CD4-positive, CD25-positive, alpha-beta regulatory T cell (primary cell): ENCODE measurements around the gene CHST6. TPM values are rescaled to one million over a fixed set of nuclear protein-coding genes. Genes with fewer than 3 reads are reported as not detected.
"Not testable (repeated sequence)": the region's sequence is repeated elsewhere in the genome, so short reads cannot be mapped to it uniquely, and the experiment has no call there.

Experiments
- ATAC-seq, 2 donors: fragments of 150-1000 bp; cut with Tn5 transposase; one replicate each; pipeline ENCODE4 v1.10.0; 2021; ENCODE audit warnings: low read depth in 2 of 2, moderate number of reproducible peaks in 2 of 2, moderate library complexity in 1 of 2
- DNase-seq, 3 donors: peaks; one replicate each; pipeline versions ENCODE4 v3.0.0 to v3.0.0-alpha.2; 2012 to 2022; ENCODE audit warnings: mixed read lengths in 1 of 3
- H3K27ac ChIP-seq: one replicate; pipeline ENCODE4 v1.7.0; 2013; ENCODE audit warnings: mild to moderate bottlenecking, low read length; ENCODE audit not compliant: insufficient read depth, poor library complexity, severe bottlenecking
- H3K27me3 ChIP-seq: one replicate; pipeline ENCODE4 v1.7.0; 2013; ENCODE audit warnings: low read length; ENCODE audit not compliant: control insufficient read depth, insufficient read depth
- H3K36me3 ChIP-seq: one replicate; pipeline ENCODE4 v1.7.0; 2013; ENCODE audit warnings: mild to moderate bottlenecking, low read length, moderate library complexity; ENCODE audit not compliant: control insufficient read depth, insufficient read depth
- H3K4me1 ChIP-seq: 2 replicates; pipeline ENCODE4 v1.7.0; 2013; ENCODE audit warnings: mild to moderate bottlenecking, low read length; ENCODE audit not compliant: insufficient read depth, control insufficient read depth, poor library complexity, severe bottlenecking
- H3K4me3 ChIP-seq: one replicate; pipeline ENCODE4 v1.7.0; 2013; ENCODE audit warnings: low read depth, mild to moderate bottlenecking, low read length, moderate library complexity
- H3K9me3 ChIP-seq, 2 experiments: 1 replicate in 1 of 2; 2 replicates in 1 of 2; pipeline ENCODE4 v1.7.0; 2013; ENCODE audit warnings: low read length in 2 of 2, mild to moderate bottlenecking in 1 of 2, moderate library complexity in 1 of 2; ENCODE audit not compliant: control insufficient read depth in 2 of 2
- H3K27ac Mint-ChIP-seq, 3 donors: one replicate each; pipeline ENCODE4 v1.8.0; 2020 to 2022; ENCODE audit warnings: mild to moderate bottlenecking in 3 of 3, mixed read lengths in 3 of 3, moderate library complexity in 2 of 3
- H3K27me3 Mint-ChIP-seq: one replicate; pipeline ENCODE4 v1.8.0; 2022; ENCODE audit warnings: mild to moderate bottlenecking, mixed read lengths
- H3K36me3 Mint-ChIP-seq: one replicate; pipeline ENCODE4 v1.8.0; 2020; ENCODE audit warnings: mixed read lengths
- H3K4me1 Mint-ChIP-seq, 4 donors: one replicate each; pipeline ENCODE4 v1.8.0; 2020 to 2022; ENCODE audit warnings: mixed read lengths in 4 of 4, mild to moderate bottlenecking in 1 of 4
- H3K4me3 Mint-ChIP-seq, 4 donors: one replicate each; pipeline ENCODE4 v1.8.0; 2020 to 2022; ENCODE audit warnings: mild to moderate bottlenecking in 4 of 4, mixed read lengths in 4 of 4, moderate library complexity in 3 of 4
- H3K9me3 Mint-ChIP-seq, 7 donors: one replicate each; pipeline ENCODE4 v1.8.0; 2020 to 2022; ENCODE audit warnings: mixed read lengths in 7 of 7, mild to moderate bottlenecking in 3 of 7, moderate library complexity in 2 of 7
- polyA plus RNA-seq, 4 donors: library from polyadenylated mRNA; unstranded; fragments of 300-500 nt; fragmentation: Illumina TruSeq; gene quantifications; one replicate each; pipeline ENCODE4 v1.2.3, GENCODE V29; 2021
- total RNA-seq: library from RNA; stranded (reverse); gene quantifications from one replicate; pipeline ENCODE4 v1.2.3, GENCODE V29; 2022

CHST6 gene
- total and polyA plus RNA-seq, 5 donors from 2014 or later = not detected

DNA sequence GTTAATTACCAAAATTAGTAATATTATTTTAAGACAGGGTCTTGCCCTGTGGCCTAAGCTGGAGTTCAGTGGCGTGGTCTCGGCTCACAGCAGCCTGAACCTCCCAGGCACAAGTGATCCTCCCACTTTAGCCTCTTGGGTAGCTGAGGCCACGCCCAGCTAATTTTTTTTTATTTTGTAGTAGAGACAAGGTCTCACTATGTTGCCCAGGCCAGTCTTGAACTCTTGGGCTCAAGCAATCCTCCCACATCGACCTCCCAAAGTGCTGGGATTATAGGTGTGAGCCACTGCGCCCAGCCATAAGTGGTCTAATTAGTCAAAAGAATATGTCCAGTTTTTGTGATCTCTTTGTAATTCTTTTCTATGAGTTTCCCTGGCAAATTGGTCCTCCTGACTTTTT is 49.9 kb downstream of the CHST6 start:
- Mint-ChIP-seq H3K27me3 (no peaks in the 10 kb centered on the region), H3K36me3 (peaks cover 9% of the 10 kb centered on the region), H3K27ac (no peak overlapping the region), H3K4me3 (no peak overlapping the region), H3K4me1 (peaks cover 0 to 6% (median 3%) of the 10 kb centered on the region in 4 donors), H3K9me3 (no peaks in the 10 kb centered on the region)
- Histone ChIP-seq H3K27me3 (no peaks in the 10 kb centered on the region), H3K27ac (no peak overlapping the region), H3K9me3 (no peaks in the 10 kb centered on the region), H3K4me3 (no peak overlapping the region), H3K36me3 (peaks cover 36% of the 10 kb centered on the region), H3K4me1 (no peaks in the 10 kb centered on the region)
- DNase-seq (no peak), ATAC-seq (no peak)

GRCh38 chr16:75443298-75443697 is 51.9 kb downstream of the CHST6 start:
- Histone ChIP-seq H3K27ac (no peak overlapping the region), H3K36me3 (peaks cover 20% of the 10 kb centered on the region), H3K4me3 (no peak overlapping the region), H3K9me3 (no peaks in the 10 kb centered on the region), H3K4me1 (no peaks in the 10 kb centered on the region), H3K27me3 (no peaks in the 10 kb centered on the region)
- H3K4me1 Mint-ChIP-seq = peaks cover 0 to 6% (median 0%) of the 10 kb centered on the region in 4 donors
- DNase-seq = no peak
- H3K4me3 Mint-ChIP-seq = no peak overlapping the region
- H3K36me3 Mint-ChIP-seq = peaks cover 4% of the 10 kb centered on the region
- no peak for ATAC-seq
- no peaks in the 10 kb centered on the region for H3K9me3 Mint-ChIP-seq
- no peak overlapping the region for H3K27ac Mint-ChIP-seq
- H3K27me3 Mint-ChIP-seq = no peaks in the 10 kb centered on the region

- Mint-ChIP-seq H3K4me1 (peaks cover 16 to 48% (median 30%) of the 10 kb centered on the region in 4 donors), H3K36me3 (no peaks in the 10 kb centered on the region), H3K9me3 (peaks cover 0 to 5% (median 0%) of the 10 kb centered on the region in 7 donors), H3K27me3 (peaks cover 5% of the 10 kb centered on the region), H3K27ac (peak overlapping the region; percentile 95 to 97 (median 96)), H3K4me3 (peak overlapping the region; percentile 89 to 97 (median 90))
- ATAC-seq (peak; percentile 63 to 64), DNase-seq (peak in 2 of 3 donors; percentile 72 to 88)
- no peaks in the 10 kb centered on the region for H3K9me3 ChIP-seq
- H3K4me3 ChIP-seq = peak overlapping the region; percentile 99
- no peaks in the 10 kb centered on the region for H3K36me3 ChIP-seq
- peaks cover 15% of the 10 kb centered on the region for H3K4me1 ChIP-seq
- H3K27me3 ChIP-seq = no peaks in the 10 kb centered on the region
- H3K27ac ChIP-seq = peak overlapping the region; percentile 98
Measured at GRCh38 chr16:75433732-75434413, 61.4 kb downstream of the CHST6 start.

DNA sequence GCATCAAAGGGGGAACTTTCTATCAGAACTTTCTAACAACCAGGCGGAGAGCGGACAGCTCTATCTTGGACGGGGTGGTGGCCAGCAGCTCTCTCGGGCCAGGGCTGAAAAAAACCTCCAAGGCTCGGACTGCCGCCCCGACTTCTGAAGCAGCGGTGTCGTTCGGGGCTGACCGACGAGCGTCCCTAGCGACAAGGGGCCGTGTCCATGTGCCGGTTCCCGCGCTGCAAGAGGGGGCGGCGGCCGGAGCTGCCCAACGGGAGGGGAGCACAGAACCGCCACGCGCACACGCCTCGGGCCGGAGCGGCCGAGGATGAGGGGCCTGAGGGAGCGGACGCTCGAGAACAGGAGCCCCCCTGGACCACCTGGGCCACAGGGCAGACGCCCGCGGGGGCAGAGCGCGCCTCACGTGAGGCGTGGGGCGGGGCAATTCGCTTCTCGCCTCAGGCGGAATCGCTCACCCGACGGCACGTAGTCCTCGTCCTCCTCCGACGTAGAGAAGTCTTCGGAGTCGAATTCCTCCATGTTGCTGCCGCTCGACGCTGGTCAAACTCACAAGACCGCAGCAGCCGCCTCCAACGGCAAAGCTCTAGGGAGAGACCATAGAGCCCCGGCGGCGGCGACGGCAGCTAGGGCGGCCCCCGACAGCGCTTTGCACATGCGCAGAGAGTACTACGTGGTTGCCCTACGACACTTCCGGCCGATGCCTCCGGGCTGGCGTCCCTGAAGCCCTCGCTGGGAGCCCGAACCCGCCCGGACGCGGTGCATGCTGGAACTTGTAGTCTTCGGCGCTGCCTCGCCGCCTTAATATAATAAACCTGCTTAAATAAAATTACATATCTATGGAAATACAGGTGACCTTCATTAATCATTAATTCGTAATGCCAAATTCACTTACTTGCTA is 62.2 kb downstream of the CHST6 start, which contains the start of gene CFDP1:
TSS of gene CFDP1 (minus strand) at position 676 of the 904 bp plus-strand sequence. CDS start at position 525, 151 bp downstream.
- Mint-ChIP-seq H3K27ac (peak within 1 kb of the TSS; percentile 95 to 97 (median 96)), H3K27me3 (peaks cover 5% of the 10 kb centered on the region), H3K36me3 (no peaks in the 10 kb centered on the region), H3K4me1 (peaks cover 16 to 53% (median 33%) of the 10 kb centered on the region in 4 donors), H3K9me3 (peaks cover 0 to 5% (median 0%) of the 10 kb centered on the region in 7 donors), H3K4me3 (peak within 1 kb of the TSS; percentile 89 to 97 (median 90))
- Histone ChIP-seq H3K4me1 (peaks cover 15% of the 10 kb centered on the region), H3K9me3 (no peaks in the 10 kb centered on the region), H3K27ac (peak within 1 kb of the TSS; percentile 98), H3K36me3 (no peaks in the 10 kb centered on the region), H3K4me3 (peak within 1 kb of the TSS; percentile 99), H3K27me3 (no peaks in the 10 kb centered on the region)
- ATAC-seq (peak; percentile 86 to 89), DNase-seq (peak; percentile 94 to 97 (median 96))

DNA sequence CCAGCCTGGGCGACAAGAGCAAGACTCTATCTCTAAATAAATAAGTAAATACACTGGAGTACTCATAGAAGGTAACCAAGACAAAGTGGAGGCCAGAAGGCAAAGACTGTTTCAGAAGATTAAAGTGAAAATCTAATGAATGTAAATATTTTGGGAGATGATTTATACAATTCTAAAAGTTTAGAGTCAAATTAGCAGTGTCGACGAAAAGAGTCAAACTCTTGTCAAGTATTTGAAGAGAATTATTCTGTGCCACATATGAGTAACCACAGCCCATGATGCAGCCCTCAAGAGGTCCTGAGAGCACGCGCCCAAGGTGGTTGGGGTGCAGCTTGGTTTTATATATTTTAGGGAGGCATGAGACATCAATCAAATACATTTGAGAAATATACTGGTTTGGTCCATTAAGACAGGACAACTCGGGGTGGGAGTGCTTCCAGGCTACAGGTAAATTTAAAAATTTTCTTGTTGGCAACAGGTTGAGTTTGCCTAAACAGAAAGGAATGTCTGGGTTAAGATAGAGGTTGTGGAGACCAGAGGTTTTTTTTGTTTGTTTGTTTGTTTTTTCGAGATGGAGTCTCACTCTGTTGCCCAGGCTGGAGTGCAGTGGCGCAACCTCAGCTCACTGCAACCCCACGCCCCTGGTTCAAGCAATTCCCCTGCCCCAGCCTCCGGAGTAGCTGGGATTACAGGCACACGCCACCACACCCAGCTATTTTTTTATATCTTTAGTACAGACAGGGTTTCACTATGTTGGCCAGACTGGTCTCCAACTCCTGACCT is 65.4 kb downstream of the CHST6 start:
- no peaks in the 10 kb centered on the region for H3K9me3 ChIP-seq
- Mint-ChIP-seq H3K27me3 (peaks cover 5% of the 10 kb centered on the region), H3K27ac (no peak overlapping the region), H3K4me3 (peak overlapping the region in 3 of 4 donors; percentile 42 to 73 (median 61)), H3K9me3 (peaks cover 0 to 2% (median 0%) of the 10 kb centered on the region in 7 donors), H3K4me1 (peaks cover 26 to 70% (median 43%) of the 10 kb centered on the region in 4 donors), H3K36me3 (peaks cover 3% of the 10 kb centered on the region)
- H3K27ac ChIP-seq = no peak overlapping the region
- no peaks in the 10 kb centered on the region for H3K27me3 ChIP-seq
- DNase-seq (no peak), ATAC-seq (no peak)
- peaks cover 15% of the 10 kb centered on the region for H3K4me1 ChIP-seq
- no peaks in the 10 kb centered on the region for H3K36me3 ChIP-seq
- H3K4me3 ChIP-seq = no peak overlapping the region

- H3K36me3 ChIP-seq, ATAC-seq, H3K4me3 ChIP-seq, H3K27me3 Mint-ChIP-seq, H3K27me3 ChIP-seq, H3K27ac ChIP-seq, H3K4me1 ChIP-seq, H3K9me3 Mint-ChIP-seq, DNase-seq, H3K9me3 ChIP-seq: not testable (repeated sequence)
- peaks cover 12 to 64% (median 35%) of the 10 kb centered on the region in 4 donors for H3K4me1 Mint-ChIP-seq
- peak overlapping the region in 1 of 3 donors; percentile 29 for H3K27ac Mint-ChIP-seq
- peak overlapping the region in 1 of 4 donors; percentile 47 for H3K4me3 Mint-ChIP-seq
- peaks cover 12% of the 10 kb centered on the region for H3K36me3 Mint-ChIP-seq
Measured at GRCh38 chr16:75426524-75426923, 68.7 kb downstream of the CHST6 start.

DNA sequence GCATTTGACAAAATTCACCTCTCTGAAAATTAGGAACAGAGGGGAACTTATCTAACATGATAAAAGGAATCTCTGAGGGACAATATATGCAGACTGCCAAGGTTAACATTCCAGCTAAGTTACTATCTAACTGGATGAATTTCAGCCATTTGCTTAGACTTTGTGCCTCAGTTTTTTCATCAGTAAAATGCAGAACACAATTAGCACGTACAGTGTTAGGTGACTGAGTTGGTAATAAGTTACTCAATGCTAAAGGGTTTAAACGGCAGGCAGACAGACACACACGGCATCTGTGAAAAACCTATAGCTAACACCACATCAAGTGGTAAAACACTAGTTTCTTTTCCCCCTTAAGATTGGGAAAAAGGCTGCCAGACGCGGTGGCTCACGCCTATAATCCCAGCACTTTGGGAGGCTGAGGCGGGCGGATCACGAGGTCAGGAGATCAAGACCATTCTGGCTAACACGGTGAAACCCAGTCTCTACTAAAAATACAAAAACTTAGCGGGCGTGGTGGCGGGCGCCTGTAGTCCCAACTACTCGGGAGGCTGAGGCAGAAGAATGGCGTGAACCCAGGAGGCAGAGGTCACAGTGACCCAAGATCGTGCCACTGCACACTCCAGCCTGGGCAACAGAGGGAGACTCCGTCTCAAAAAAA is 71.0 kb downstream of the CHST6 start:
- not testable (repeated sequence) for H3K27me3 ChIP-seq, ATAC-seq, H3K27me3 Mint-ChIP-seq, H3K27ac ChIP-seq, DNase-seq, H3K9me3 ChIP-seq, H3K36me3 ChIP-seq, H3K4me3 ChIP-seq, H3K9me3 Mint-ChIP-seq
- peaks cover 23 to 57% (median 31%) of the 10 kb centered on the region in 4 donors for H3K4me1 Mint-ChIP-seq
- peaks cover 15% of the 10 kb centered on the region for H3K4me1 ChIP-seq
- H3K36me3 Mint-ChIP-seq = peaks cover 14% of the 10 kb centered on the region
- H3K27ac Mint-ChIP-seq = peak overlapping the region in 1 of 3 donors; percentile 48
- peak overlapping the region in 1 of 4 donors; percentile 52 for H3K4me3 Mint-ChIP-seq
